Globus pallidus (tissue), 1 donor: ENCODE data around the gene KRT4.

Experiments
- DNase-seq: peaks from one replicate; pipeline ENCODE4 v3.0.0-alpha.2; 2015; ENCODE audit warnings: low spot score

KRT4 gene

DNA sequence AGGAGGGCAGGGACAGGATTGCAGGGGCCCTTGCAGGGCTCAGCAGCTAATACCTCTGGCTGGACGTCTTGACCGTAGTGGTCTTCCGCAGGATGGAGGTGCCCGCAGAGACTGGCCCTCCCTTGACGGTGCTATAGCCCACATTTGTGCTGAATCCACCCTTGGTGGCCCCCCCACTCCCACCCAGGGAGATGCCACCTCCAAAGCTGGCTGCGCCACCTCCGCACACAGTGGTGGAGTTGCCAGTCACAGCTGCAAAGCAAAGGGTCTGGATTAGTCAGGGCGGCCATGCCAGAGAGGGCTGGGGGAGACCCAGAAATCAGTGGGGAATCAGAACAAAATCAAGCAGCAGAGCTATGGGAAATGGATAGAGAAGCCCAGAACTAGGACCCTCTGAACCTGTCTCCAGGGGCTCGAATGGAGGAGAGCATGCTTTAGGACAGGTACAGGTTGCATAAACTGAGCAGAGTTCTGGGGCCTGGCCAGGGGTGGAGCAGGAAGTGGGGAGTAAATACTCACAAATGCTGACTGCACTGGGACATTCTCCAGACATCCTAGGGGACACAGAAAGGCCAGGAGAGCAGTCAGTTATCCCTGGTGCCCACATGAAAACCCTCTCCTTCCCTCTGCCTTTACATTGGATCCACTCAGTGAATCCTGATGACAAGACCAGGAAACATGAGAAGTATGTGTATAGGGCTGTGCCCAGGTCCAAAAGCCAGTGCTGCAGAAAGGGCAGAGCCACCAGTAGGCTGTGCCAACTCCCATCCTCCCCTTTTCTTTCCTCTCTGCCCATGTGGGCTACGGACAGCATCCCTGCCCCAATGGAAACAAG lies 8.1 kb upstream of the KRT4 start:
- DNase-seq: no peak

DNA sequence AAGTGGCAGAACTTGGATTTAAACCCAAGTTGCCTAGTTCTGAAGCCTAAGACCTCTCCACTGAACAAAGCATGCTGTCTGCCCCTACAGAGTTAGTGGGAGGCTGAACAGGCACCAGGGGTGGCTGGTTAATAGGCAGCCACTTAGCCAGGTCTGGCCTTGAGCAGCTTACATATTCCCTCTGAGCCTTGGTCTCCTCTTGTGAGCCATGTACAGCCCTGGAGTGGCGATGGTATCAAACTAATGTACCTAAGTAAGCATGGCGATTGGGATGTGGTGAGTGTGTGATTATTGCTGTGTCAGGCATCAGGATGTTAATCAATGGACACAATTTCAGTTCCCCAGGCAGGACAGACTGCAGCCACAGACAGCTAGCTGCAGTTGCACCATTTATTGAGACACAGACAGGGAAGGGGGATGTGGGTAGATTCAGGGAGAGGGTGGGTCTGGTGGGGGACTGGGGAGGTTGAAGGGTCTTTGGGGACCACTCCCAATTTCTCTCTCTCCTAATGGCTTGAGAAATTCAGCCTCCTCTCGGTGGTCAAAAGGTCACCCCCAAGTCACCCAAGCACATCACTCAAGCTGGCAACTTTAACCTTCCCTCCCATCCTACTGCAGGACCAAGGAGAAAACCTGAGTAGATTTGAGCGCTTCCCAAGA lies 7.3 kb upstream of the KRT4 start:
- no peak for DNase-seq

DNA sequence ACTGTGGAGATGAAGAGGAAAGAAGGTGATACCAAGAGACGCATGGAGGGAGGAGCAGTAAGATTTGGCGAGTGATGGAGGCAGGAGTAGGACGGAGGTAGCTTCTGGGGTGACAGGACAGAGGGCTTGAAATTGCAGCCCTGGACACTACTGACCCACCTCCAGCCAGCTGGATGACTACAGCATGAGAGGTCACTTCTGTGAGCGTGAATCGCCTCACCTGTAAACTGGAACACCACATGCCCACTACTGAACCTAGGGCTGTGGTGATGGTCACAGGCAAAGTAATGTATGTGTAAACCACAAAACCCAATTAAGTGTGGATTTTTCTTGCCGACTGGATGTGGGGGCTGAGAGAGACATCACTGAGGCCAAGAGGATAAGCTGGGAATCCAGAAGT lies 6.6 kb upstream of the KRT4 start:
- no peak for DNase-seq

GRCh38 chr12:52819731-52820510 lies 6.0 kb upstream of the KRT4 start:
- DNase-seq: no peak

DNA sequence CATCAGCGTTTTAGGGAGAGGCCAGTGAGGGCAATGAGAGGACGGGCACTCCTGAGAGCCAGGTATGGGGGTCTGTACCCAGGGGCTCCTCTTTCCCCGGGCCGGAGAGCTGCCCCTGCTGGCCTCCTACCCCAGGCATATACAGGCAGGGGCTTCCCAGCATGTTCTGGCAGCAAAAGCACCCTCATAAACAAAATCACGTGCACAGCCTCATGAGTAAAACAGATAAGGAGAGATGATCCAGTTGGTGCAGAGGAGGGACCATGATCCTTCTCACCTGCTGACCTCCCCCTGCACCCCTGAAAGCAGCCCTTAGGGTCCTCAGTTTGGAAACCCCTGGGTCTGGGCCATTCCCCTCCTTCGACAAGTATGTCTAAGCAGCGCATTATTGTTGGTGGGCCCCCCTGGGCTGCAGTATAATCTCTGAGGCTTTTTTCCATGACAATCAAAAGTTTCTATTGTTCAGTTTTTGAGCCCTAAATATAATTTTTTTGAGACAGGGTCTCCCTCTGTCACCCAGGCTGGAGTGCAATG lies 5.0 kb upstream of the KRT4 start:
- DNase-seq: no peak

- no peak for DNase-seq
These were observed 4.5 kb upstream of the KRT4 start for GRCh38 chr12:52818388-52818787.

DNA sequence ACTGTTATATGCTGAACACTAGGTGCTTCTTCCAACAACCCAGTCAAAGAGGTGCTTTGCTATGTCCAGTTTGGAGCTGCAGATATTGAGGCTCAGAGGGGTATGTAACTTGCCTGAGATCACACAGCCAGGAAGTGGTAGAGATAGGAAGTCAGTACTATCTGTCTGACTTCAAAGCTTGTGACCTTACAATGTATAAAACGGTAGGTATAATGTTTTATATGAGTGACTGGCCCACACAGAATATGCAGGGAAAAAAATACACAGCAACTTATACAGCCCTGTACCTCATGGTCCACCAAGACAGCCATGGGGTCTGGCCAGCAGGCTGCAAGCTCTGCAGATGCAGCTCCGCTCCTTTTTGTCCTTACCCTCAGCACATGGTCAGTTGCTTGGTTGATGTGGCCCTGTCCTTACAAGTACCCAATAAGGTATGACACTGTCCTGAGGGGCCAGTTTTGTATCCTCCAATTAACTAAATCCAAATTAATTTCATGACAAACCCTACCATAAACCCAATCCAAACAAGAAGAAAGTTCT lies 3.9 kb upstream of the KRT4 start:
- DNase-seq: no peak

- DNase-seq: no peak
These were observed 3.2 kb upstream of the KRT4 start for GRCh38 chr12:52817003-52817698.

- DNase-seq: no peak
These were observed 2.0 kb upstream of the KRT4 start for GRCh38 chr12:52815676-52816588.

DNA sequence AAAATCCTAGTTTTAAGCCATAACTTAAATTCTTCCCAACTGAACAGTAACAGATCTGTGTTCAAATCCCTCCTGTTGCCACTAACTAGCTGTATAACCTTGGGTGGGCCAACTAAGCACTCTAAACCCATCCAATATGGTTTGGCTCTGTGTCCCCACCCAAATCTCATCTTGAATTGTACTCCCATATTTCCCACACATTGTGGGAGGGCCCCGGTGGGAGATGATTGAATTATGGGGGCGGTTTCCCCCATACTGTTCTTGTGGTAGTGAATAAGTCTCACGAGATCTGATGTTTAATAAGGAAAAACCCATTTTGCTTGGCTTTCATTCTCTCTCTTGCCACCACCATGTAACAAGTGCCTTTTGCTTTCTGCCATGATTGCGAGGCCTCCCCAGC lies 1.2 kb upstream of the KRT4 start:
- DNase-seq: no peak

DNA sequence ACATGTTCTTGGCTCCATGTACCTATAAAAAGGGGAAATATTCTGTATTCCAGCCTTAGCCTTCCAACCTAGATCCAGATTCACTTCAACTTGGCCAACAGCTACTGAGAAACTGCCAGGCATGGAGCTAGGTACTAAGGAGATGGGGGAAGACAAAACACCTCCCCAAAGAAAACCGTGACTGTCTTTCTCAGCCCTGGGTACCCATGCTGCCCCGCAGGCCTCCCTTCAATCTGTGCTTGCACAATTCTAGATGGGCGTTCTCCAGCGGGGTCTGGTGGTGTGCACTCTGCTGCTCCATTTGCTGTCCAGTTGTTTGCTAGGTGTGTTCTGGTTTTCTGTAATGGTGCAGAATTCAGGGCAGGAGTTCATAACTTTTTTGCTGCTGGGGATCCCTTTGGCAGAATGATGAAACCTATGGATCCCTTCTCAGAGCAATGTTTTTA lies 817 bp upstream of the KRT4 start:
- no peak for DNase-seq

DNA sequence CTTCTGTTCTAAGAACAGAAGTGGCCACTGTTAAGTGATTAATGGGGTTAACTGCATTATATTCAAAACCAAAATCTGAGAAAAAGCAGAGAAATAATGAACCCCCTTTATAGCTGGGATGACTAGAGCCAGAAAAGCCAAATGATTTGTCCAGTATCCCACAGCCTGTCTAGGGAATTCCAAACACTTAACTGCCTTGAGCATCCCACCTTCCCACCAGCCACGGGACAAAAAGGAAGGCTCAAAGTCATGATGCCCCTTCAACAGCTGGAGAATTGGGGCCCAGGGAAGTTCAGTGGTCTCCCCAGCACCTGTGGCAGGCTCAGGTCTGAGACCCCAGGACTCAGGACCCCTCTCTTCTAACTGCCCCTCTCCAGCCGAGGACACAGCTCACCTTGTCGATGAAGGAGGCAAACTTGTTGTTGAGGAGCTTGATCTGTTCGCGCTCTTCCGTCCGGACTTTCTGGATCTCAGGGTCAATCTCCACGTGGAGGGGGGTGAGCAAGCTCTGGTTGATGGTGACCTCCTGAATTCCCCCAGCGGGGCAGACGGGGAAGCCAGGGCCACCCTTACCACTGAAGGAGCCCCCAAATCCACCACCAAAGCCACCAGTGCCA lies 605 bp downstream of the KRT4 start:
- DNase-seq: no peak

- DNase-seq: no peak
These were observed 1.2 kb downstream of the KRT4 start for GRCh38 chr12:52812749-52813148.

DNA sequence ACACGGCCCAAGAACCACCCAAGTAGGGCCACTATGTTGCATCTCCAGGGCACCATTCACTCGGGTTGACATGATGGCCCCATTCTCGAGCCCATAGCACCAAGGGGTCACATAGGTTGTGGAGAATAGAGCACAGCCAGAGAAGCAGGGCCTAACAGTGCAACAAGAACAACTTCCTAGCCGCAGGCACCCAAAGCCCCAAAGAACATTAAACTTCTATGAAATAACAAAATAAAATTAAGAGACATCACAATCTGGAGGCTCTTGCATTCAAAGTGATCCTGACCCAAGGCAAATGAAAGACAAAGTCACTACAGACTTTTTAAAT lies 1.9 kb downstream of the KRT4 start:
- no peak for DNase-seq

- no peak for DNase-seq
These were observed 2.5 kb downstream of the KRT4 start for GRCh38 chr12:52811191-52812072.

GRCh38 chr12:52810554-52810953 lies 3.4 kb downstream of the KRT4 start:
- no peak for DNase-seq

GRCh38 chr12:52809166-52809565 lies 4.8 kb downstream of the KRT4 start:
- DNase-seq: no peak

- no peak for DNase-seq
These were observed 5.2 kb downstream of the KRT4 start for GRCh38 chr12:52808573-52809160.
